H1 (cell line): ENCODE results near the gene SH3TC2. TPM values are rescaled to one million over a fixed set of nuclear protein-coding genes. Genes with fewer than 3 reads are reported as not detected.

ENCODE experiments used
- CTCF ChIA-PET: fragments of 300-600 bp; sonication (Branson Sonifier 250); formaldehyde crosslinking; loops from one replicate; lab custom pipeline; 2021; ENCODE audit not compliant: partially characterized antibody; lab: Charles Lee
- POLR2A ChIA-PET: fragments of 300-600 bp; sonication (Branson Sonifier 250); formaldehyde crosslinking; loops from one replicate; lab custom pipeline; 2021; ENCODE audit warnings: inconsistent platforms; ENCODE audit not compliant: partially characterized antibody; lab: Charles Lee
- DNase-seq, 2 experiments: peaks; one replicate each; pipeline versions ENCODE4 v3.0.0 to v3.0.0-alpha.2; 2010 to 2022; ENCODE audit warnings: low spot score in 2 of 2, low read depth in 1 of 2, mixed read lengths in 1 of 2
- FAIRE-seq: peaks from 2 replicates; lab custom pipeline; 2011; peaks lifted over from hg19 to GRCh38; lab: Jason Lieb, UNC
- H2AFZ ChIP-seq: 2 replicates; pipeline ENCODE4 v1.8.1; 2012; ENCODE audit warnings: low read length, inconsistent platforms
- H2AK5ac ChIP-seq: 2 replicates; pipeline ENCODE4 v1.6.1; 2013; ENCODE audit warnings: low read depth, low read length
- H2BK120ac ChIP-seq: replicated peaks from 2 replicates; pipeline ENCODE3; 2013; ENCODE audit warnings: low read depth, low read length, inconsistent platforms
- H2BK12ac ChIP-seq: 2 replicates; pipeline ENCODE4 v1.6.1; 2013; ENCODE audit warnings: low read depth, low read length
- H2BK15ac ChIP-seq: 2 replicates; pipeline ENCODE4 v1.6.1; 2013; ENCODE audit warnings: low read length
- H2BK20ac ChIP-seq: 2 replicates; pipeline ENCODE4 v1.6.1; 2013; ENCODE audit warnings: low read length
- H2BK5ac ChIP-seq: 2 replicates; pipeline ENCODE4 v1.6.1; 2013; ENCODE audit warnings: low read depth, low read length
- H3K14ac ChIP-seq: 2 replicates; pipeline ENCODE4 v1.6.1; 2013; ENCODE audit warnings: inconsistent platforms; ENCODE audit not compliant: insufficient read length
- H3K18ac ChIP-seq: 2 replicates; pipeline ENCODE4 v1.6.1; 2013; ENCODE audit warnings: low read length; ENCODE audit errors: extremely low read depth
- H3K23ac ChIP-seq: 2 replicates; pipeline ENCODE4 v1.6.1; 2013; ENCODE audit warnings: inconsistent platforms; ENCODE audit not compliant: insufficient read length
- H3K23me2 ChIP-seq: 2 replicates; pipeline ENCODE4 v1.6.1; 2013; ENCODE audit warnings: low read depth, low read length
- H3K27ac ChIP-seq: 2 replicates; pipeline ENCODE4 v1.6.1; 2011; ENCODE audit warnings: low read depth, low read length, inconsistent platforms
- H3K27me3 ChIP-seq, 4 experiments: replicated peaks in 1 of 4; 1 replicate in 1 of 4; 2 replicates in 3 of 4; pipeline versions ENCODE4 v1.6.1 to v1.8.1; 2011 to 2013; ENCODE audit warnings: low read length in 3 of 4, mild to moderate bottlenecking in 3 of 4, inconsistent platforms in 2 of 4, mixed read lengths in 2 of 4, moderate library complexity in 1 of 4; ENCODE audit not compliant: control insufficient read depth in 3 of 4, insufficient read depth in 3 of 4; ENCODE audit errors: extremely low read depth in 1 of 4
- H3K36me3 ChIP-seq, 4 experiments: 2 replicates each; pipeline versions ENCODE4 v1.6.1 to v1.8.1; 2011 to 2013; ENCODE audit warnings: mild to moderate bottlenecking in 4 of 4, low read length in 3 of 4, moderate library complexity in 2 of 4, control low read depth in 1 of 4, inconsistent platforms in 1 of 4; ENCODE audit not compliant: insufficient read depth in 4 of 4, control insufficient read depth in 2 of 4
- H3K4ac ChIP-seq: replicated peaks from 2 replicates; pipeline ENCODE3; 2013; ENCODE audit warnings: low read length, low read depth, mixed read lengths, inconsistent platforms; ENCODE audit not compliant: insufficient read length
- H3K4me1 ChIP-seq, 4 experiments: replicated peaks in 1 of 4; 1 replicate in 1 of 4; 2 replicates in 3 of 4; pipeline versions ENCODE4 v1.6.1 to v1.8.1; 2011 to 2013; ENCODE audit warnings: low read length in 3 of 4, inconsistent platforms in 2 of 4, mixed read lengths in 1 of 4; ENCODE audit not compliant: insufficient read depth in 4 of 4, control insufficient read depth in 3 of 4
- H3K4me2 ChIP-seq, 2 experiments: 2 replicates each; pipeline versions ENCODE4 v1.6.1 to v1.8.1; 2011 to 2013; ENCODE audit warnings: low read depth in 2 of 2, low read length in 2 of 2, control low read depth in 1 of 2, inconsistent platforms in 1 of 2, mild to moderate bottlenecking in 1 of 2; ENCODE audit not compliant: insufficient read depth in 1 of 2
- H3K4me3 ChIP-seq, 4 experiments: fragments of 200-600, 300-600 bp in 1 of 4; sonication (generic), shearing (Covaris generic), sonication (Bioruptor Twin) in 1 of 4; 2 replicates each; pipeline versions ENCODE4 v1.5.1 to v1.8.1; 2011 to 2016; ENCODE audit warnings: low read length in 4 of 4, low read depth in 3 of 4, control low read depth in 2 of 4, inconsistent platforms in 2 of 4, mild to moderate bottlenecking in 2 of 4, mixed read lengths in 1 of 4, moderate library complexity in 1 of 4; ENCODE audit not compliant: insufficient read depth in 2 of 4; ENCODE audit errors: extremely low read depth in 1 of 4
- H3K56ac ChIP-seq: replicated peaks from 2 replicates; pipeline ENCODE3; 2013; ENCODE audit warnings: low read depth, mild to moderate bottlenecking, mixed read lengths, low read length, inconsistent platforms; ENCODE audit not compliant: insufficient read length
- H3K79me1 ChIP-seq: 2 replicates; pipeline ENCODE4 v1.6.1; 2013; ENCODE audit warnings: low read depth, low read length, control low read depth
- H3K79me2 ChIP-seq, 2 experiments: 2 replicates each; pipeline versions ENCODE4 v1.6.1 to v1.8.1; 2012 to 2013; ENCODE audit warnings: low read length in 2 of 2, mild to moderate bottlenecking in 2 of 2, inconsistent platforms in 1 of 2; ENCODE audit not compliant: insufficient read depth in 2 of 2, control insufficient read depth in 1 of 2
- H3K9ac ChIP-seq, 4 experiments: replicated peaks in 1 of 4; 1 replicate in 1 of 4; 2 replicates in 3 of 4; pipeline versions ENCODE4 v1.6.1 to v1.8.1; 2011 to 2013; ENCODE audit warnings: low read depth in 3 of 4, low read length in 3 of 4, control low read depth in 2 of 4, mild to moderate bottlenecking in 2 of 4, moderate library complexity in 2 of 4, inconsistent platforms in 1 of 4; ENCODE audit errors: extremely low read depth in 1 of 4
- H3K9me3 ChIP-seq, 2 experiments: 2 replicates each; pipeline versions ENCODE4 v1.6.1 to v1.8.1; 2012 to 2013; ENCODE audit warnings: mild to moderate bottlenecking in 2 of 2, moderate library complexity in 2 of 2, control low read depth in 1 of 2, inconsistent platforms in 1 of 2, low read depth in 1 of 2, low read length in 1 of 2, mixed read lengths in 1 of 2; ENCODE audit not compliant: insufficient read depth in 2 of 2
- H4K20me1 ChIP-seq, 2 experiments: replicated peaks in 1 of 2; 2 replicates each; pipeline versions ENCODE3 to v1.8.1; 2011 to 2013; ENCODE audit warnings: inconsistent platforms in 2 of 2, low read length in 2 of 2, mild to moderate bottlenecking in 1 of 2; ENCODE audit not compliant: insufficient read depth in 2 of 2, control insufficient read depth in 1 of 2
- H4K5ac ChIP-seq: 2 replicates; pipeline ENCODE4 v1.6.1; 2013; ENCODE audit warnings: low read length, low read depth, mixed read lengths, inconsistent platforms; ENCODE audit not compliant: insufficient read length
- H4K8ac ChIP-seq: 2 replicates; pipeline ENCODE4 v1.8.0; 2013; ENCODE audit warnings: mild to moderate bottlenecking, moderate library complexity, low read length, inconsistent platforms; ENCODE audit not compliant: insufficient read depth; ENCODE audit errors: extremely low read depth
- H4K91ac ChIP-seq: replicated peaks from 2 replicates; pipeline ENCODE3; 2013; ENCODE audit warnings: low read length, mixed read lengths, inconsistent platforms; ENCODE audit not compliant: insufficient read length
- BRCA1 ChIP-seq: IDR thresholded peaks from 2 replicates; pipeline ENCODE4 v1.6.1; 2012; ENCODE audit warnings: low read depth, low read length, improper control_type of control experiment
- CBX8 ChIP-seq: fragments of 300-800, 300-1000 bp; sonication (generic); IDR thresholded peaks from 2 replicates; pipeline ENCODE4 v1.7.1; 2016; ENCODE audit warnings: low read depth, low read length, borderline replicate concordance
- CHD2 ChIP-seq: IDR thresholded peaks from 2 replicates; pipeline ENCODE4 v1.6.1; 2012; ENCODE audit warnings: low read length, improper control_type of control experiment
- JUN ChIP-seq: IDR thresholded peaks from 2 replicates; pipeline ENCODE4 v1.6.1; 2011; ENCODE audit warnings: low read depth, mild to moderate bottlenecking, improper control_type of control experiment, low read length
- WGBS, 2 experiments: shearing (Covaris generic) in 1 of 2; methylation state at CpG; one replicate each; pipeline versions ENCODE4 v1.1.6 to v1.1.7; 2013 to 2015; ENCODE audit warnings: low lambda C conversion rate in 2 of 2, mixed read lengths in 2 of 2, inconsistent platforms in 1 of 2, low coverage in 1 of 2, missing lambda C conversion rate in 1 of 2; ENCODE audit not compliant: insufficient replicate concordance in 2 of 2, insufficient coverage in 1 of 2, insufficient read length in 1 of 2; ENCODE audit errors: extremely low coverage in 1 of 2, missing lambda C conversion rate in 1 of 2; 5-methylcytosine and 5-hydroxymethylcytosine counted together
- polyA plus RNA-seq, 7 experiments: library from polyadenylated mRNA; depleted of rRNA in 3 of 7; stranded (reverse) in 5 of 7; unstranded in 2 of 7; fragments of >200 nt in 5 of 7; fragments of 200-250 nt in 2 of 7; gene quantifications; 1 replicate in 5 of 7; 2 replicates in 1 of 7; 4 replicates in 1 of 7; pipeline versions ENCODE4 v1.2.1 to v1.2.3, GENCODE V29; 2011 to 2013; ENCODE audit warnings: missing spikeins in 2 of 7, mixed read lengths in 2 of 7
- total RNA-seq: library from RNA; stranded (reverse); fragmentation: NEBNext Ultra II Directional; extraction: Animal tissue kit (Norgen Biotek cat#: 25700); gene quantifications from 2 replicates; pipeline ENCODE4 v1.2.1, GENCODE V29; 2021

The SH3TC2 gene
- total and polyA plus RNA-seq, 2 of the 8 experiments (the other 6 are each of a cell fraction or from before 2014, with no cell fraction given) = 0.11 to 0.80 TPM

DNA sequence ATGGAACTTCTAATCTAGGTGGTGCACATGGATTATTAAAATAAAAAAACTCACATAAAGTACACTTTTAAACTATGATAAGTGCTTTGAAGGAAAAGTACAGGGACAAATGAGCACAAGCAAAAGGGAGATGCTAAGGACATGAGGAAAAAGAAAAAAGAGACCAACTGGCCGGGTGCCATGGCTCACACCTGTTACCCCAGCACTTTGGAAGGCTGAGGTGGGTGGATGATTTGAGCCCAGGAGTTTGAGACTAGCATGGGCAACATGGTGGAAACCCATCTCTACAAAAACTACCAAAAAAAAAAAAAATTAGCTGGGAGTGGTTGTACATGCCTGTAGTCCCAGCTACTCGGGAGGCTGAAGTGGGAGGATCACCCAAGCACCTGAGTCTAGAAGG is 67.1 kb downstream of the SH3TC2 start:
- Histone ChIP-seq H3K27ac (no peak overlapping the region), H4K20me1 (no peaks in the 10 kb centered on the region), H2BK5ac (no peak overlapping the region), H3K79me1 (no peaks in the 10 kb centered on the region), H3K4me2 (no peak overlapping the region), H3K9ac (no peak overlapping the region), H3K27me3 (no peaks in the 10 kb centered on the region), H3K79me2 (no peaks in the 10 kb centered on the region), H2AFZ (no peak overlapping the region), H3K18ac (no peak overlapping the region), H2BK120ac (no peak overlapping the region), H2BK15ac (no peak overlapping the region), H3K23me2 (peaks cover 3% of the 10 kb centered on the region; the same call in 1 of the 2 replicates), H2BK20ac (no peak overlapping the region), H3K23ac (no peak overlapping the region), H3K9me3 (no peaks in the 10 kb centered on the region), H2BK12ac (no peak overlapping the region), H3K56ac (no peak overlapping the region), H3K4me3 (no peak overlapping the region), H3K4ac (no peak overlapping the region), H3K14ac (no peak overlapping the region), H3K36me3 (no peaks in the 10 kb centered on the region), H4K91ac (no peak overlapping the region), H4K8ac (no peak overlapping the region), H4K5ac (no peak overlapping the region), H3K4me1 (no peaks in the 10 kb centered on the region), H2AK5ac (no peak overlapping the region)
- POLR2A ChIA-PET = no interaction called here
- CTCF ChIA-PET = interaction anchor here (0.7 to 9.2 kb wide), 15 partner anchors 12 to 263 kb away, joined by 3 to 98 read pairs (median 8); no protein-coding TSS in a partner anchor
- no peak for TF ChIP-seq CHD2
- TF ChIP-seq CBX8 = no peak
- TF ChIP-seq BRCA1 = no peak
- TF ChIP-seq JUN = no peak
- 94% methylated on average over 2 of the region's 2 CpGs; no CpG with 5 or more reads in 1 of the 2 experiments for WGBS, 2 experiments
- FAIRE-seq = no peak
- no peak for DNase-seq
